DMS153 (cell line): Measurements from ENCODE around the gene TNFRSF19.
"Not testable (repeated sequence)": the region's sequence is repeated elsewhere in the genome, so short reads cannot be mapped to it uniquely, and the experiment has no call there.

Experiments
- DNase-seq: peaks from one replicate; lab custom pipeline; 2025; lab: John Stamatoyannopoulos, UW

Gene TNFRSF19

DNA sequence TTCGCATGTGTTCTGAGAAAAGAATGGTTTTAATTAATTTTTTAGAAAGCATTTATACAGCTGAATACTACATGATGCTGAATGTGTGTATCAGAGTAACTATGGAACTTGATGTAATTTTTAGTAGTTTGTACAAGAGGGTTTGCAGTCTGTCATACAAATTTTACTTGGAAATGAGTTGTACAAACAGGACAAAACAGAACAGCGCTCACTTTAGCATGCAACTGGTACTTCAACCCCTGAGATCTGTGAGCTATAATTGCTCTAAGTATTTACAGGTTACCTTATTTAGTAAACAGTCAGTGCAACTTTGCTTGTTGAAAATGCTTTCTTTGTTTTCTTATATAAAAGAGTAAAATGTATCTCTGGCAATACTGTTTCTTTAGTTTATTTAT, 706 bp downstream of the TNFRSF19 start:
- DNase-seq = no peak

DNA sequence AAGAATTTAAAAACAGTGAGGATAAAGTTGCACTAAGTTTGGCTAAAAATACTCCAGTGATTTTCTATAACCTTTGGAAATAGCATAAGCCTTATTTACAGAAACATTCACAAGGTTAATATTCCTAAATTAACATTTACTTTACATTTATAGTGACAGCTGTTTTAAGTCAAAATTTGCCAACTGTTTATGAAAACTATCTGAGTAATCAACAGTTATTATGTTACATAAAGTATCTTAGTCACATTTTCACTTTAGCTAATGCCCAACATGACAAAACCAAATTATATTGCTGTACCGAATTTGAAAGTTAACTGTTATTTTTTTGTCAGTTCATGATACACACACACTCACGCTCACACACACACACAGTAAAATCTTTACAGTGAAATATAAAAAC, 1.2 kb downstream of the TNFRSF19 start:
- no peak for DNase-seq

DNA sequence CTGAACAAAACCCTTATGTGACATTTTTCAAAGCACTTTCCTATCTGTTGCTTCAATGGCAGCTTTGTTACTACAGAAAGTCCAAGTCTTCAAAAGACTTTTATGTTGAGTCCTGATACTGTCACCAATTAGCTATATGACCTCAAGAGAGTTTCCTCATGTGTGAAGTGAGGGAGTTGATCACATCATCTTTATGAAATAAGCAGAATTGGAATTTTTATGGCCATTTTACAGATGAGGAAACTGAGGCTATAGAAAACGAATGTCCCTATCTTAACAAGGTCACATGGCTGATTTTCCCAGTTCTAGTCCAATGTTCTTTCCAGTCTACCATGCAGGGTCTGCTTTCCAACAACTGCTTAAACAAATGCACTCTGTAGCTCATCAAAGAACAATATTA, 2.6 kb downstream of the TNFRSF19 start:
- DNase-seq = no peak

DNA sequence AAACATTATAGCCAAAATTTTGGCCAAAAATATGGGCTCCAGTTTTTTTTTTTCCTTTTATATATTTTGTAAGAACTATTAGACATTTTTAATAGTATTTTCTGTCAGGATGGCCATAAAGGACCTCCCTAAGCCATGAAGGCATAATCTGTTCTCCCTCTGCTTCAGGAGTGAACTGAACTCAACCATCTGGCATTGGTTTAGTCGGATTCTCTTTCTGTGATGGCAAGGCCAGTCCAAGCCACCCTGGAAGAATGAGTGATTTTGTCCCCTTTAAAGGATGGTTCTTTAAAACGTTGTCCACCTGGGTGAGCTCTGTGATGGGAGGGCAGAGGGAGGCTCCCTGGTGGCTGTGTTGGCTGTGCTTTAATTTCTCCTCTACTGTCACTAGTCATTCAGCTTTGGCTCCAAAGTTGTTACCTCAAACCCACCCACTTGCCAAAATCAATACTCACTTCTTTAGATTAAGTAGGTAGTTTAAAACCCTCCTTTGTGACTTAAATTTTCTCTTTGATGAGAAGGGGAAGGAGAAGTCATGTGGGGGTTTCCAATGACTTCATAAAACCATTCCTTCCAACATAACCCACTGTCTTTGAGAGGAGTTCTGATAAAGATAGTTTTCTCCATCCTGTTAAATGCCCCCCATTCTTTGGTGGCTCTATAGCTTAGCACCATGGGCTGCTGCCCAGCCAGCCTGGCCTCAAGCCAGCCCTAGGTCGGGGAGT, 4.4 kb downstream of the TNFRSF19 start:
- DNase-seq = no peak

DNA sequence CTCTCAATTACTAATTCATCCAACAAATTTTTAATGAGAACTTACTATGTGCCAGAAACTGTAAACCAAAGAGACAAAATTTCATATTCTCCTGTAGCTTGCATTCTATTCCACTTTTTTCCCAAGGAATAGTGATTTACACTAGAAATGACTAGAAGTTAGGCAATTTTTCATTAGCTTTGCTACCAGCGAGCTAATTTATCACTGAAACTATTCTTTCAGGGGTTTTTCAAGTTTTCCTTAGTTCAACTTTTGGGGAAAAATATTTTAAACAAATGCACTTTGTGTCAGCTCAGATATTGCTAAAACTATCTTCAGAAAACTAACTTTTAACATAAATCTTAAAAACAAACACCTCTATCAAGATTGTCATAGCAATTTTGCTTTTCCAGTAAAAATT, 5.4 kb downstream of the TNFRSF19 start:
- no peak for DNase-seq

DNA sequence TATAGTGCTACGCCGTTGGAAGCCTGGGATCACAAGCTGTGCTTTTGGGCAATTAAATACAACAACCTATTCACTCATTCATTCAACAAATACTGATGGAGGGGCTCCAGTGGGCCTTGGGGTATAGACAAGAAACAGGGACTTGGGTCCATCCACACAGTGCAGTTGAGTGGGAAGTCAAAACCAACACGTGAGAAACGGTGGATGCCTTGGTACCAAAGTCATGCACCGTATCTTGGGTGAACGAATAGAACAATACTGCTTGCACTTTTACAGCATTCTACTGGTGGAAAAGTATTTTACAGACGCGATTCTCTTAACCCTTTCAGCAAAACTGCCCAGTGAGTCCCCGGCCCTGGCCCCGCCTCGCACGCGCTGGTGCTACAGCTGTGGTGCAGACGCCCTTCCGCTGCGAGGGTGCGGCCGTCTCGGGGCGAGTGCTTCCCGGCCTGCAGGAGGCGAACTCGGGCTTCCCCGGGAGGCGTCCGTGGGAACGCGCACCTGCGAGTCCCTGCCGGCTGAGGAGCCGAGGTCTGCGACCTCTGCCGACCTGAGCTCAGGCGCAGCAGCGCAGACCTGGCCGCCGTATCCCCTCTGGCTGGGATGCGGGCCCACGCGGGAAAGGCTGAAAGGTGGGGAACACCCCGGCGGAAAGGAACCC, 8.3 kb downstream of the TNFRSF19 start:
- peak; percentile 73 for DNase-seq

DNA sequence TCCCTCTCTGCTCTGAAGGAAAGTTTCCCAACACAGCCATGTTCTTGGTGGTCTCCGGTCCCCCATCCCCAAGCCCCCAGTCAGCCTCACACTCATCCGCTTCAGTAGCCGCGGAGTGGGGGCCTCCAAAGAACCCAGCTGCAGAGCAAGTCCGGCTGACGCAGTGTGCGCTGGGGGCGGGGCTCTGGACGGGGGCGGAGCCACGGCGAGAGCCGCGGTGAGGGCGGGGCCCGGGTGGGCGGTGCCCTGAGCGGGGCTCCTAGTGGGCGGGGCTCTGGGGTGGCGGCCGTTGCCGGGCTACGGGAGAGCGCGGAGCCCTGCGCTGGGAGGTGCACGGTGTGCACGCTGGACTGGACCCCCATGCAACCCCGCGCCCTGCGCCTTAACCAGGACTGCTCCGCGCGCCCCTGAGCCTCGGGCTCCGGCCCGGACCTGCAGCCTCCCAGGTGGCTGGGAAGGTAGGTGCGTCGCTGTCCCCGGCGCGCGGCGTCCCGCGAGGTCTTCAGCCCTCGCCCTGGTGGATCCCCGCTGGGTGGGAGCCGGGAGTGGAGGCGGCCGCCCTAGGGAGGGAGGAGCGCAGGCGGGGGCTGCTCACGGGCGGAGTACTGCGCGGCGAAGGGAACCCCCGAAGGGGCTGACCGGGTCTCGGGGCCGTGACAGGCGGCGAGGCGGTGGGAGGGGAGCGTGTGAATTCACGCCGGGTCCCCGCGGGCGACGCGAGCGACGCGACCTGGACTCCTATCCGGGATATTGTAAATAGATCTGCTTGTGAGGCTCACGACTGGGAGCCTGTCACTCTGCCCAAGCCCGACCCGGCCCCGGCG, 9.1 kb downstream of the TNFRSF19 start:
- peak; percentile 66 for DNase-seq

DNA sequence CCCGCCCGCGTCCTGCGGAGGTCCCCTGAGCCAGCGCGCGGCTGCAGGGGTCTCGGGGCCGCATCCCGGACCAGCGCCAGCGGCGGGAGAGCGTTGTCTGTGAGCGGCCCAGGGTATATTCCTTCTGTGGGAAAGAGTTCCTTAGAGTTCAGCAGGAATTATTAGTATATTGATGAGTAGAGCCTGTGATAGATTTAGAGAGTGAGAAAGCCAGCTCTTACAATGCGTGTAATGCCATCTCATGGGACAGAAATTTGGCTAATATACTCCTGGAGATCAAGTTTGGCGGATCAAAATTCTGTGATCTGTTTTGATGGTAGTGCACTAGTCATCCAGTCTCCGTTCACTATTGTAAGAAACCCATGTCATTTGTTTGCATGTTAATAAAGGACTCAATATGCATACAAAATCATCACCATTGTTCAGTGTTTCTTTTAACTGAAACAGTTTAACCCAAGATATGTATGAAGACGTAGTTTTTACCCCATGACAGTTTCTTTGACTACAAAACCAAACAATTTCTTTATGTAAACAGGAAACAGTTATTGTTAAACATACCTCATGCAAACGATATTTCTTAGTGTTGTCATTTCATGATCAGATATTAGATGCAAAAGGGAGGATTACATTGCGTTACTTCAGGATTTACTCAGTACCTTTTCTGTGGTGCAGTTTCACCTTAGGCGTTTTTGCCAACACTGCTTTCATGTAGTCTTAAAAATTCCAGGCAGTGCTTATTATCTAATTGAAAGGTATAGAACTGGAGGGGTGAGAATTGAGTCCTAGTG, 9.9 kb downstream of the TNFRSF19 start:
- no peak for DNase-seq

DNA sequence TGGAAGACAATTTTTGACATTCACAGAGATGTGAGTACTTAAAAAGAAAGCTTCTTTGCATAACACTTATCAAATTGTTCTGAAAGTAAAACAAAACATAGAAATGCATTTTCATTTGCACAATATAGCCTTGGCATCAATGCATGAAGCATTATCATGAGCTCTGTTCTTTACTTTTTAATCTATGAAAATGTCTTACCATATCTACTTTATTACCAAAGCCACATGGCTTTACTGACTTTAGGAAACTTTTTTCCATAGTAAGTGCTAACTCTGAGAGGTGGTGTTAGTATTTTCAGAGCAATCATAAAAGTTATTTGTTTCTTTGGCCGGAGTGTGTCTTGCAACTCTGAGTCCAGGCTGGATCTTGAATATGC, 10.5 kb downstream of the TNFRSF19 start:
- no peak for DNase-seq

DNA sequence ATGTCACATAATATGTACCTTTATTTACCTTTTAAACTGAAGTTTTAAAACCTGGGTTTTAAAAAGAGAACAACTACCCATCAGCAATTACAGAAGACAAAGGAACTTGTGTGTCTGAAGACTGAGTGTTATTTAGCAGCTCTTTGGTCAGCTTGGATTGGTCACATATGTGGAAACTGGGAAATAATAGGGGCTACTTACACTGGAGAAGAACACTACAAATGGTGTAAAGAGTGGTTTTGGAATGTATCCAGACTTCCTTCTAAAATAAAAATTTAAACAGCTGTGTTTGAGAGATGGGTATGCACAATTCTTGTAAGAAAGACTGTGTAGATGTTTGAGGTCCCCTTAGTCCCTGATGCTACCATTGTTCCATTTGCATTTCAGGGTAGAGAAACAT, 13.3 kb downstream of the TNFRSF19 start:
- DNase-seq = peak; percentile 25

DNA sequence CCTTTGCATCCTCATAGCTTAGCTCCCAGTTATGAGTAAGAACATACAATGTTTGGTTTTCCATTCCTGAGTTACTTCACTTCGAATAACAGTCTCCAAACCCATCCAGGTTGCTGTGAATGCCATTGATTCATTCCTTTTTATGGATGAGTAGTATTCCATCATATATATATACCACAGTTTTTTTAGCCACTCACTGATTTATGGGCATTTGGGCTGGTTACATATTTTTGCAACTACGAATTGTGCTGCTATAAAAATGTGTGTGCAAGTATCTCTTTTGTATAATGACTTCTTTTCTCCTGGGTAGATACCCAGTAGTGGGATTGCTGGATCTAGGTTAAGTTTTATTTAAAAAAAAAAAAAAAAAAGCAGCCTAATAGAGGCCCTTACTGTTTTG, 14.1 kb downstream of the TNFRSF19 start:
- DNase-seq = no peak

DNA sequence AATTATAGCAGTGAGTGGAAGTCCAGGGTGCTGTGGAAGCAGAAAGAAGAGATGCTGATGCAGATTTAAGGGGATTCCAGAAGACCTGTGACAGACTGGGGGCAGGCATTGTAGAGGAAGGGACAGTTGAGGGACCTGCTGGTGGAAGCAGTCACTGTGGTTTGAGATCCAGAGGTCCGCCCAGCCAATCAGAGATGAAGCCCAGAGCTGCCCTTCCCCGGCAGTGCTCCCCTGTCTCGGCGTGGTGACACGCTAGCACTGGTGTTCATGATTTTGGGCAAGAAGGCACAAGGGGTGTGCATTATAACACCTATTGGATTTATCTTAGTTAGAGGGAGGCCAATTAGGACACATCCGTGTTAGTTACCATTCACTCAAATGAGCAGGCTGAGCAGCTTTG, 16.1 kb downstream of the TNFRSF19 start:
- no peak for DNase-seq

DNA sequence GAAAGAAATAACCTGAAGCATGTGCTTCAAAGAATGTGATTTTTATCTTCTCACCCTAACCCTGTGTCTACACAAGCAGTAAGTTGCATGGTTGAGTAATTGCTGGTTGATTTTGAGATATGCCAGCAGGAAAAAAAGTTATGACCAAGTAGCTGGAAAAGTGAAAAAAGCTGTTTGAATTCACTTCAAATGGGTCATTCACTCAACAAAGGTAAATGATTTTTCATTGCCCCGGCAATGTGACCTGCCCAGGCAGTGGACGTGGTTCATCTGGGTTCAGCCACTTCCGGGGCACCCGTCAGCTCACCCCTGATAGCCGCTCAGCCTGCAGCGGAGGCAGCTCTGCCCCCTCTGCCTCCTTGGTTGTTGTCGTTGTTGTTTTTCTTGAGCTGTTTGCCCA, 18.5 kb downstream of the TNFRSF19 start:
- no peak for DNase-seq

DNA sequence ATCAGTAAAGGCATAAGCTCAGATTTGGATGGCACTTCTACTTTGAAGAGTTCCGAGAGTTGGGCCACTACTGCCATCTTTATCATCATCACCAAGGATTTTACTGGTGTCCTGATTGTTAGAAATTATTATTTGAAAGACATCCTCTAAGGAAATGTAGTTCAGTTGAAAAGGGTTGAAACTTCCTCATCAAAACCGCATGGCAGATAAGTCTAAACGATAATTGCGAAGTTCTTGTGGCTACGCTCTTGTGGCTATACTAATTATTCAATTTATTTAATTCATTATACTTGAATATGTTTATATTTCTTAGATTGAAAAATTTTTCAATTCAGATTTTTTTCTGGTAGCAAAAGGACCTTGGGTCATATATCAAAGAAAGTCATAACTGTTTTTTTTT, 22.4 kb downstream of the TNFRSF19 start:
- DNase-seq = no peak

DNA sequence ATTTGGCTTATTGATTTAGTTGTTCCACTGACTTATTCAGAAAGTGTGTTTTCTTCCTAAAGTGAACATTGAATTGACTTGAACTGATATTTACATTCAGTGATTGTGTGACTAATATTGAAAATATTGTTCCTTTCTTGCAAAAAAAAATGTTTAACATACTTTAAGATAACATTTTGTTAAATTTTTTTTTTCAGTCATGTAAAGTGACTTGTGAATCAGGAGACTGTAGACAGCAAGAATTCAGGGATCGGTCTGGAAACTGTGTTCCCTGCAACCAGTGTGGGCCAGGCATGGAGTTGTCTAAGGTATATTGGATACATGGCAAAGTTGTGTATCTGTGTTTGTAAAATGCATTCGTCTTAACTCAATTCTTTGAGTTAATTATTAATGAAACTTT, 22.9 kb downstream of the TNFRSF19 start:
- no peak for DNase-seq

DNA sequence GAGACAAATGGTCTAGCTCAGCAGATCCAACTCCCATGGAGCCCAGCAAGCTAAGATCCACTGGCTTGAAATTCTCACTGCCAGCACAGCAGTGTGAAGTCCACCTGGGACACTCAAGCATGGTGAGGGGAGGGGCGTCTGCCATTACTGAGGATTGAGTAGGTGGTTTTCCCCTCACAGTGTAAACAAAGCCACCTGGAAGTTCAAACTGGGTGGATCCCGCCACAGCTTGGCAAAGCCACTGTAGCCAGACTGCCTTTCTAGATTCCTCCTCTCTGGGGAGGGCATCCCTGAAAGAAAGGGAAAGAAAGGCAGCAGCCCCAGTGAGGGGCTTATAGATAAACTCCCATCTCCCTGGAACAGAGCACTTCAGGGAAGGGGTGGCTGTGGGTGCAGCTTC, 24.1 kb downstream of the TNFRSF19 start:
- DNase-seq = not testable (repeated sequence)

DNA sequence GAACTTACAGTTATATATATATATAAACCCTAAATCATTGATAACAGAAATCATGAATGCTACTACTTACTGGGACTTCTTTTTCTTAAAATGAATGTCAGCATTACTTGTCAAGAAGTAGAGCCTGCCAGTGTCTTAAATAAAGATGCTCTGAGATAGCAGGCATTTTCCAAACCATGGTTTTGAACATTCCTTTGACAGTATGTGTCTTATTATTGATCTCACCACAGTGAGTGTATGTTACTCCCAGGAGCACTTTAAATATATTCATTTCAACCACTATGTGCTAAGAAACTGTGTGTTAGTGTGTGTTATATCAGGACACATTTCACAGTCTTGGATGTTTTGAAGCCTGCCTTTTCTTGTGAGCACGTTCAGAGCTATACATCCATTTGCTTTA, 28.2 kb downstream of the TNFRSF19 start:
- no peak for DNase-seq

DNA sequence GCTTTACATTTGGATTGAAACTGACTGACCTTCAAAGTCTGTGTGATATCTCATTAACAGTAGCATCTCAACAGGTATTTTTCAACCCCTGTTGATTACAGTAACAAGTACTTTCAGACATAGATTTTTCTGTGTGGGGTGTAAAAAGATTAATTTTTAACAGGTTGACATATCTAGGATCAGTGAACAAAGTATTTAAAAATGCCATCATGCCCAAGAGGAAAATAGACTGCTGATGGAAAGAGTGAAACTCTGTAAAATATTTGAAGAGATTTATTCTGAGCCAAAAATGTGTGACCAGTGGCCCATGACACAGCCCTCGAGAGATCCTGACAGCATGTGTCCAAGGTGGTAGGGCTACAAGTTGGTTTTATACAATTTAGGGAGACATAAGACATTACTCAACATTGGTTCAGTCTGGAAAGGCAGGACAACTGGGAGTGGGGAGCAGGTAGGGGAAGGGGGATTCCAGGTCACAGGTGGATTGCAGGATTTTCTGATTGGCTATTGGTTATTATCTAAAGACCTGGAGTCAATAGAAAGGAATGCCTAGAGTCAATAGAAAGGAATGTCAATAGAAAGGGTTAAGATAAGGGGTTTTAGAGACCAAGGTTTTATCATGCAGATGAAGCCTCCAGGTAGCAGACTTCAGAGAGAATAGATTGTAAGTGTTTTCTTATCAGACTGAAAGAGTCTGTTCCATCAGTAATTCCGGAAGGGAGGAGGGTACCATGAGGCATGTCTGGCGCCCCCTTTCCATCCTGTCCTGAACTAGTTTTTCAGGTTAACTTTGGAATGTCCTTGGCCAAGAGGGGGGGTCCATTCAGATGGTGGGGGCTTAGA, 29.1 kb downstream of the TNFRSF19 start:
- DNase-seq = no peak

DNA sequence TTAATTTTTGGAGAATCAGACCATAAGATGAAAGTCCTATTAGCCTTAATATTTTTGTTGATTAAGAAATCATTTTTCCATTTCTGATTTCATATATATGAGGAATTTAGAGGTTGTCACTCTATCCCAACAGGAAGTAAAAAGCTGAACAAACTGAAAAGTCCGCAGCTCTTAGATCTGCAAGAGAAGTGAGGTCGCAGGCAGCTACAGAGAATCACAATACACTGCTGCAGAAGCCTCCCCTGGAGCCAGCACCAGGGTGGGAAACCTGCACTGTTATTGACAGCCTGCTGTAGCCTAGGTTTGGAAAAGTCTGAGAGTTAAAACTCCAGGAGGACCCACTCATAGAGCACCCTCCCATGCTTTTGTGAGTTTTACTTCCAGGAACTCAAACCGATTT, 29.9 kb downstream of the TNFRSF19 start:
- DNase-seq = no peak

DNA sequence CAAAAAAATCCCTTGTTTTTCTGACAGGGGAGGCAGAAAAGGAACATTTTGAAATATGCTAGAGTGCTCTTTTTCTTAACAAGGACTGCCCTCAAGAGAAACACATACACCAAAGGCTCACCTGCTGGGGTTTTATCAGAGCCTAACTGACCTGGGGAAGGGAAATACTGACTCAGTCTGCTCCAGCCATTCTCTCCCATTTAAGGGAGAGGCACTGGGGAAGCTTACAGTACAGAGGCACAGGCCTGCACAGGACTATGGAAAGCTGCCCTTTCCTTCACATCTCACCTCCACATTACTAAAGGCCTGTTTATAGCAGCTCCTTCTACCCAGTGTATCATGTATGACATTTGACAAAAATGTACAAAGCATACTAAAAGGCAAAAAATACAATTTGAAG, 30.3 kb downstream of the TNFRSF19 start:
- no peak for DNase-seq

DNA sequence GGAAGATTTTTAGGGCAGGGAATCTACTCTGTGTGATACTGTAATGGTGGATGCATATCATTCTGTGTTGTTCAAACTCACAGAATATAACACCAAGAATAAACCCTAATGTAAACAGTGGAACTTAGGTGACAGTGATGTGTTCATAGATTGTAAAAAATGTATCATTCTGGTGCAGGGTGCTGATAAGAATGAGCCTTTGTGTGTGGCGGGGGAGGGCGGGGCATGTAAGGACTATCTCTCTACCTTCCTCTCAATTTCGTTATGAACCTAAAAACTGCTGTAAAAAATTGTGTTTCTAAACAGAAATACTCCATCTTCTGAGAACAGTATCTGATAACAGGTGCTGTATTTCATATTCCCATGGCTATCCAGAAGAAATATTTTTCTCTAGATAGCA, 35.6 kb downstream of the TNFRSF19 start:
- DNase-seq = no peak
